Measurements from ENCODE around the gene EMC7. TPM values are rescaled to one million over a fixed set of nuclear protein-coding genes. Genes with fewer than 3 reads are reported as not detected.

Gene EMC7
- total and polyA plus RNA-seq, 2 of the 13 experiments (the other 11 are each of a cell fraction or from before 2014, with no cell fraction given): 46.8 to 113 TPM

- no peaks in the 10 kb centered on the region for H3K36me3 ChIP-seq (replicated peaks in 1 of 2; ENCODE audit: control insufficient read depth in 1 of 2, insufficient read depth in 2 of 2, low read length in 2 of 2)
- no TSS peak for BruUV-seq (replicated peaks)
- H4K20me1 ChIP-seq (ENCODE audit: insufficient read depth, low read length): no peaks in the 10 kb centered on the region
- no peak overlapping the region for H3K9ac ChIP-seq (ENCODE audit: insufficient read depth, low read depth, low read length)
- FAIRE-seq (no peak), DNase-seq (ENCODE audit: low spot score) (no peak), ATAC-seq (no peak)
- no peak overlapping the region for H2AFZ ChIP-seq (ENCODE audit: low read length)
- intact Hi-C loops (cut with micrococcal nuclease; ENCODE audit: unreplicated experiment): no loop called here
- no peaks in the 10 kb centered on the region for H3K27me3 ChIP-seq (ENCODE audit: control insufficient read depth in 1 of 2, insufficient read depth in 2 of 2, low read length in 2 of 2)
- WGBS (ENCODE audit: low lambda C conversion rate): 86% methylated on average over 1 of the region's 1 CpG
- in situ Hi-C loops (cut with HindIII; ENCODE audit: extremely low pct_ligation_motif_present, low pct_unique_long_range_greater_than_20kb): no loop called here
- no peak overlapping the region for H3K27ac ChIP-seq (ENCODE audit: extremely low read length, insufficient read depth, low read length)
- no peak overlapping the region for H3K4me3 ChIP-seq (replicated peaks in 1 of 3; ENCODE audit: insufficient read depth in 1 of 3, low read depth in 2 of 3, low read length in 3 of 3)
- no peaks in the 10 kb centered on the region for H3K79me2 ChIP-seq (ENCODE audit: insufficient read depth, low read length)
- POLR2A ChIA-PET: interaction anchor here (2.2 kb wide), 1 partner anchor 31 kb away, joined by 6 read pairs; the partner anchor contains the start of genes EMC7 and PGBD4
- CTCF ChIA-PET (ENCODE audit: low intra/inter-chr PET ratio, low total read pairs): no interaction called here
- no peaks in the 10 kb centered on the region; the same call in 1 of the 2 replicates for H3K4me1 ChIP-seq (ENCODE audit: insufficient read depth, low read length)
- no peaks in the 10 kb centered on the region for H3K9me3 ChIP-seq (ENCODE audit: low read length)
- H3K4me2 ChIP-seq (ENCODE audit: low read depth, low read length): no peak overlapping the region
- no peak for TF ChIP-seq ZBTB26 (CRISPR knock-in tag; IDR thresholded peaks at IDR 0.05; ENCODE audit: borderline replicate concordance)
- no peak for TF ChIP-seq ZNF160 (CRISPR knock-in tag; IDR thresholded peaks at IDR 0.05)
- no peak for TF ChIP-seq POLR2AphosphoS5 (IDR thresholded peaks at IDR 0.05; ENCODE audit: low read depth, low read length)
- TF ChIP-seq HMG20A (CRISPR knock-in tag; IDR thresholded peaks at IDR 0.05; ENCODE audit: borderline replicate concordance): no peak
- TF ChIP-seq TBX3 (IDR thresholded peaks at IDR 0.05; ENCODE audit: borderline replicate concordance): no peak
- TF ChIP-seq ZMYM4 (CRISPR knock-in tag; IDR thresholded peaks at IDR 0.05): no peak
These were observed 31.2 kb upstream of the EMC7 start for GRCh38 chr15:34132881-34133280.

- H3K27me3 ChIP-seq (ENCODE audit: control insufficient read depth in 1 of 2, insufficient read depth in 2 of 2, low read length in 2 of 2): no peaks in the 10 kb centered on the region
- ATAC-seq (no peak), DNase-seq (ENCODE audit: low spot score) (no peak), FAIRE-seq (no peak)
- peaks cover 11% of the 10 kb centered on the region; the same call in 1 of the 2 replicates for H3K4me1 ChIP-seq (ENCODE audit: insufficient read depth, low read length)
- H3K79me2 ChIP-seq (ENCODE audit: insufficient read depth, low read length): no peaks in the 10 kb centered on the region
- in situ Hi-C loops (cut with HindIII; ENCODE audit: extremely low pct_ligation_motif_present, low pct_unique_long_range_greater_than_20kb) (no loop called here), intact Hi-C loops (cut with micrococcal nuclease; ENCODE audit: unreplicated experiment) (no loop called here)
- H3K4me3 ChIP-seq (replicated peaks in 1 of 3; ENCODE audit: insufficient read depth in 1 of 3, low read depth in 2 of 3, low read length in 3 of 3): no peak overlapping the region
- H3K36me3 ChIP-seq (replicated peaks in 1 of 2; ENCODE audit: control insufficient read depth in 1 of 2, insufficient read depth in 2 of 2, low read length in 2 of 2): no peaks in the 10 kb centered on the region
- H4K20me1 ChIP-seq (ENCODE audit: insufficient read depth, low read length): no peaks in the 10 kb centered on the region
- H3K9ac ChIP-seq (ENCODE audit: insufficient read depth, low read depth, low read length): no peak overlapping the region
- H3K27ac ChIP-seq (ENCODE audit: extremely low read length, insufficient read depth, low read length): no peak overlapping the region
- no peak overlapping the region for H3K4me2 ChIP-seq (ENCODE audit: low read depth, low read length)
- no peaks in the 10 kb centered on the region for H3K9me3 ChIP-seq (ENCODE audit: low read length)
- 46% methylated on average over 2 of the region's 2 CpGs for WGBS (ENCODE audit: low lambda C conversion rate)
- ChIA-PET POLR2A (no interaction called here), CTCF (ENCODE audit: low intra/inter-chr PET ratio, low total read pairs) (no interaction called here)
- no TSS peak for BruUV-seq (replicated peaks)
- no peak for TF ChIP-seq KLF15 (CRISPR knock-in tag; IDR thresholded peaks at IDR 0.05; ENCODE audit: borderline replicate concordance)
- TF ChIP-seq MXD3 (CRISPR knock-in tag; IDR thresholded peaks at IDR 0.05): no peak
- TF ChIP-seq MAFK (conservative IDR thresholded peaks at IDR 0.05 in 1 of 2, IDR thresholded peaks at IDR 0.05 in 1 of 2; ENCODE audit: low read length in 2 of 2): peak; percentile 91 to 94
- no peak for TF ChIP-seq ZNF253 (CRISPR knock-in tag; IDR thresholded peaks at IDR 0.05; ENCODE audit: borderline replicate concordance)
- no peak for TF ChIP-seq ZNF326 (CRISPR knock-in tag; IDR thresholded peaks at IDR 0.05; ENCODE audit: borderline replicate concordance)
- no peak for TF ChIP-seq ZSCAN9 (CRISPR knock-in tag; IDR thresholded peaks at IDR 0.05; ENCODE audit: borderline replicate concordance)
- TF ChIP-seq ZNF605 (CRISPR knock-in tag; IDR thresholded peaks at IDR 0.05): no peak
- TF ChIP-seq MAFF (IDR thresholded peaks at IDR 0.05; ENCODE audit: low read depth, low read length): peak; percentile 92
- no peak overlapping the region for H2AFZ ChIP-seq (ENCODE audit: low read length)
These were observed 27.2 kb upstream of the EMC7 start for GRCh38 chr15:34128898-34129297.

Data from HepG2 (cell line).